H9 (cell line): ENCODE results near the gene CARM1. TPM values are rescaled to one million over a fixed set of nuclear protein-coding genes. Genes with fewer than 3 reads are reported as not detected.

ENCODE experiments used
- DNase-seq: peaks from one replicate; pipeline ENCODE4 v3.0.0-alpha.2; 2017
- H2AFZ ChIP-seq: one replicate; pipeline ENCODE4 v1.6.1; 2013; ENCODE audit warnings: mild to moderate bottlenecking, low read length, control low read depth, moderate library complexity
- H2AK5ac ChIP-seq: 2 replicates; pipeline ENCODE4 v1.6.1; 2013; ENCODE audit warnings: low read length, control low read depth, mixed read lengths; ENCODE audit not compliant: insufficient read length
- H2BK120ac ChIP-seq: one replicate; pipeline ENCODE4 v1.6.1; 2013; ENCODE audit warnings: low read depth, mild to moderate bottlenecking, low read length, control low read depth, inconsistent platforms; ENCODE audit not compliant: poor library complexity, severe bottlenecking
- H2BK12ac ChIP-seq: 2 replicates; pipeline ENCODE4 v1.6.1; 2013; ENCODE audit warnings: low read length, control low read depth, mixed read lengths, low read depth; ENCODE audit not compliant: insufficient read length
- H2BK15ac ChIP-seq: 2 replicates; pipeline ENCODE4 v1.6.1; 2013; ENCODE audit warnings: low read depth, low read length, control low read depth
- H2BK20ac ChIP-seq: one replicate; pipeline ENCODE4 v1.6.1; 2013; ENCODE audit warnings: low read depth, mild to moderate bottlenecking, low read length, control low read depth, inconsistent platforms; ENCODE audit not compliant: poor library complexity, severe bottlenecking
- H2BK5ac ChIP-seq: 2 replicates; pipeline ENCODE4 v1.6.1; 2013; ENCODE audit warnings: low read length, control low read depth, mixed read lengths; ENCODE audit not compliant: insufficient read length
- H3K14ac ChIP-seq: 2 replicates; pipeline ENCODE4 v1.6.1; 2013; ENCODE audit warnings: low read length, control low read depth; ENCODE audit not compliant: insufficient read depth
- H3K18ac ChIP-seq: 2 replicates; pipeline ENCODE4 v1.6.1; 2013; ENCODE audit warnings: low read depth, mild to moderate bottlenecking, mixed read lengths, low read length, control low read depth; ENCODE audit not compliant: insufficient read length
- H3K23ac ChIP-seq: 2 replicates; pipeline ENCODE4 v1.6.1; 2013; ENCODE audit warnings: low read length, control low read depth, mixed read lengths, low read depth; ENCODE audit not compliant: insufficient read length
- H3K23me2 ChIP-seq: 2 replicates; pipeline ENCODE4 v1.6.1; 2013; ENCODE audit warnings: low read depth, mild to moderate bottlenecking, mixed read lengths, low read length, control low read depth; ENCODE audit not compliant: insufficient read length, poor library complexity, severe bottlenecking
- H3K27ac ChIP-seq: 2 replicates; pipeline ENCODE4 v1.5.1; 2013; ENCODE audit warnings: low read length, control low read depth, mixed read lengths, low read depth; ENCODE audit not compliant: insufficient read length
- H3K27me3 ChIP-seq: 2 replicates; pipeline ENCODE4 v1.6.1; 2013; ENCODE audit warnings: low read length, control low read depth, inconsistent platforms; ENCODE audit not compliant: insufficient read depth
- H3K4ac ChIP-seq: 2 replicates; pipeline ENCODE4 v1.6.1; 2013; ENCODE audit warnings: low read depth, mild to moderate bottlenecking, control low read depth, inconsistent platforms, low read length, moderate library complexity
- H3K4me1 ChIP-seq: 2 replicates; pipeline ENCODE4 v1.6.1; 2013; ENCODE audit warnings: low read length, control low read depth, inconsistent platforms; ENCODE audit not compliant: insufficient read depth
- H3K4me2 ChIP-seq: 2 replicates; pipeline ENCODE4 v1.6.1; 2013; ENCODE audit warnings: low read length, control low read depth, mixed read lengths; ENCODE audit not compliant: insufficient read length, insufficient read depth
- H3K56ac ChIP-seq: 2 replicates; pipeline ENCODE4 v1.6.1; 2013; ENCODE audit warnings: low read depth, mild to moderate bottlenecking, mixed read lengths, low read length, control low read depth; ENCODE audit not compliant: insufficient read length
- H3K79me1 ChIP-seq: 2 replicates; pipeline ENCODE4 v1.6.1; 2013; ENCODE audit warnings: low read depth, mild to moderate bottlenecking, moderate library complexity, low read length, control low read depth, inconsistent platforms; ENCODE audit not compliant: insufficient read depth, poor library complexity, severe bottlenecking
- H3K79me2 ChIP-seq: 2 replicates; pipeline ENCODE4 v1.6.1; 2013; ENCODE audit warnings: low read length, control low read depth, inconsistent platforms; ENCODE audit not compliant: insufficient read depth
- H3K9ac ChIP-seq: 2 replicates; pipeline ENCODE4 v1.6.1; 2013; ENCODE audit warnings: low read length, control low read depth, mixed read lengths; ENCODE audit not compliant: insufficient read length; ENCODE audit errors: extremely low read depth
- H3K9me3 ChIP-seq: one replicate; pipeline ENCODE4 v1.6.1; 2013; ENCODE audit warnings: low read depth, low read length, inconsistent platforms; ENCODE audit not compliant: control insufficient read depth
- H3T11ph ChIP-seq: one replicate; pipeline ENCODE4 v1.6.1; 2013; ENCODE audit warnings: mild to moderate bottlenecking, low read length, control low read depth, inconsistent platforms
- H4K20me1 ChIP-seq: one replicate; pipeline ENCODE4 v1.6.1; 2013; ENCODE audit not compliant: control insufficient read depth, insufficient read length, insufficient read depth
- H4K5ac ChIP-seq: 2 replicates; pipeline ENCODE4 v1.6.1; 2013; ENCODE audit warnings: low read depth, mild to moderate bottlenecking, mixed read lengths, low read length, control low read depth; ENCODE audit not compliant: insufficient read length
- H4K8ac ChIP-seq: replicated peaks from 2 replicates; pipeline ENCODE4 v1.6.1; 2013; ENCODE audit warnings: low read length, control low read depth, mixed read lengths, low read depth; ENCODE audit not compliant: insufficient read length
- H4K91ac ChIP-seq: 2 replicates; pipeline ENCODE4 v1.6.1; 2013; ENCODE audit warnings: low read depth, mild to moderate bottlenecking, moderate library complexity, mixed read lengths, low read length, control low read depth; ENCODE audit not compliant: insufficient read length
- H3K27ac Mint-ChIP-seq, 3 experiments: 2 replicates in 2 of 3; 3 replicates in 1 of 3; pipeline ENCODE4 v1.8.0; 2020 to 2021; ENCODE audit warnings: mixed read lengths in 3 of 3, mild to moderate bottlenecking in 1 of 3, moderate library complexity in 1 of 3
- H3K27me3 Mint-ChIP-seq: 2 replicates; pipeline ENCODE4 v1.8.0; 2021; ENCODE audit warnings: low read depth, mild to moderate bottlenecking, moderate library complexity, mixed read lengths
- H3K36me3 Mint-ChIP-seq, 3 experiments: 2 replicates in 2 of 3; 3 replicates in 1 of 3; pipeline ENCODE4 v1.8.0; 2020 to 2021; ENCODE audit warnings: low read depth in 3 of 3, mixed read lengths in 3 of 3; ENCODE audit not compliant: insufficient read depth in 1 of 3
- H3K4me1 Mint-ChIP-seq, 2 experiments: 2 replicates each; pipeline ENCODE4 v1.8.0; 2020; ENCODE audit warnings: mixed read lengths in 2 of 2
- H3K4me3 Mint-ChIP-seq, 2 experiments: 2 replicates in 1 of 2; 3 replicates in 1 of 2; pipeline ENCODE4 v1.8.0; 2020 to 2021; ENCODE audit warnings: mild to moderate bottlenecking in 2 of 2, mixed read lengths in 2 of 2, moderate library complexity in 1 of 2
- H3K9me3 Mint-ChIP-seq, 2 experiments: 2 replicates in 1 of 2; 3 replicates in 1 of 2; pipeline ENCODE4 v1.8.0; 2020; ENCODE audit warnings: mild to moderate bottlenecking in 2 of 2, mixed read lengths in 2 of 2, moderate library complexity in 1 of 2
- WGBS: extraction: QIAGEN DNeasy Blood & Tissue Kit; methylation state at CpG from one replicate; pipeline ENCODE4 v1.1.7; 2013; ENCODE audit warnings: missing lambda C conversion rate, low lambda C conversion rate, mixed read lengths; ENCODE audit not compliant: insufficient read length; ENCODE audit errors: extremely low coverage; 5-methylcytosine and 5-hydroxymethylcytosine counted together
- total RNA-seq: library from RNA; stranded (reverse); gene quantifications from 2 replicates; pipeline ENCODE4 v1.2.1, GENCODE V29; 2021
- TF ChIP-seq, protein P1 (sequence below): fragments of 200-600 bp; sonication (generic); conservative IDR thresholded peaks from 3 replicates; pipeline ENCODE4 v1.8.0; 2021; ENCODE audit warnings: antibody characterized with exemption, mild to moderate bottlenecking

Gene CARM1
- total RNA-seq, 1 experiment from 2014 or later, result 111 TPM

DNA sequence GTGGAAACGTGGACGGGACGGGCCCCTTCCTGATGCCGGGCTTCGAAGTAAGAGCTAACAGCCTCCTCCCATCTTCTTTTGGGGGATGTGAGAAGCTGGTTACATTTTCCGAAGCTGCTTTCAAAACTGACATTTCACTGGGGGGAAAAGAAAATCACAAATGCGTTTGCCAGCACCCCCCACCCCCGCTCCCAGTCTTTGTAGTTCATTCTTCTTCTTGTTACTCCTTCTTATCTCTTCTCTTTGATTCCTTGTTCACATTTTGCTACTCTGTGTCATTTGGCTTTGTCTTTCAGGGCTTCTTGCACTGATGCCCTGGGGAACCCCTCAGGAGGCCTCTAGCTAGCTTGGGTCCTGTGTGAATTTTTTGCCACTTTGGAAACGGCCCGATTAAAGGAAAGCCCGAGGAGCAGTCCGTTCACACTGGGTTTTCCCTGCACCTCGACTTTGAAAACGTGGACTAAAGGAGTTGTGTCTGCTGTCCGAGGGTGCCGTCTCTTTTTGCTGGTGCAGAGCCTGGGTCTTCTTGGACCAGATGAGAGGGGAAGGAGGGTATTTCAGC, 1.3 kb downstream of the CARM1 start:
- no peak overlapping the region for H2BK12ac ChIP-seq
- no peak overlapping the region for H3K56ac ChIP-seq
- no peak overlapping the region for H4K5ac ChIP-seq
- Mint-ChIP-seq H3K4me3 (peak overlapping the region; percentile 85 to 89), H3K27me3 (no peaks in the 10 kb centered on the region), H3K27ac (peak overlapping the region; percentile 10 to 53 (median 50); a peak in 5 of 7 replicates), H3K9me3 (no peaks in the 10 kb centered on the region), H3K36me3 (peaks cover 1 to 18% (median 4%) of the 10 kb centered on the region in 3 experiments; a peak in 4 of 7 replicates), H3K4me1 (peaks cover 12 to 22% of the 10 kb centered on the region in 2 experiments)
- H3K18ac ChIP-seq, result no peak overlapping the region
- no peak overlapping the region for H3K4ac ChIP-seq
- no peaks in the 10 kb centered on the region for H3K27me3 ChIP-seq
- H3K9ac ChIP-seq, result peak overlapping the region; percentile 61
- no peak overlapping the region for H2BK120ac ChIP-seq
- H4K20me1 ChIP-seq, result no peaks in the 10 kb centered on the region
- DNase-seq, result no peak
- H4K8ac ChIP-seq, result no peak overlapping the region
- H3K4me2 ChIP-seq, result peak overlapping the region; percentile 71
- H3K23ac ChIP-seq, result no peak overlapping the region
- peaks cover 5% of the 10 kb centered on the region for H3K79me1 ChIP-seq
- H3K9me3 ChIP-seq, result no peaks in the 10 kb centered on the region
- WGBS, result no CpG with 5 or more reads among the region's 16 CpGs
- no peak overlapping the region for H3K27ac ChIP-seq
- no peak overlapping the region for H2AFZ ChIP-seq
- no peak overlapping the region for H4K91ac ChIP-seq
- H2BK15ac ChIP-seq, result no peak overlapping the region
- peaks cover 8% of the 10 kb centered on the region for H3K23me2 ChIP-seq
- no peak overlapping the region for H3K14ac ChIP-seq
- H2BK20ac ChIP-seq, result no peak overlapping the region
- peaks cover 22% of the 10 kb centered on the region; the same call in 1 of the 2 replicates for H3K79me2 ChIP-seq
- H2AK5ac ChIP-seq, result no peak overlapping the region
- peaks cover 2% of the 10 kb centered on the region; the same call in 1 of the 2 replicates for H3K4me1 ChIP-seq
- TF ChIP-seq, protein P1, sequence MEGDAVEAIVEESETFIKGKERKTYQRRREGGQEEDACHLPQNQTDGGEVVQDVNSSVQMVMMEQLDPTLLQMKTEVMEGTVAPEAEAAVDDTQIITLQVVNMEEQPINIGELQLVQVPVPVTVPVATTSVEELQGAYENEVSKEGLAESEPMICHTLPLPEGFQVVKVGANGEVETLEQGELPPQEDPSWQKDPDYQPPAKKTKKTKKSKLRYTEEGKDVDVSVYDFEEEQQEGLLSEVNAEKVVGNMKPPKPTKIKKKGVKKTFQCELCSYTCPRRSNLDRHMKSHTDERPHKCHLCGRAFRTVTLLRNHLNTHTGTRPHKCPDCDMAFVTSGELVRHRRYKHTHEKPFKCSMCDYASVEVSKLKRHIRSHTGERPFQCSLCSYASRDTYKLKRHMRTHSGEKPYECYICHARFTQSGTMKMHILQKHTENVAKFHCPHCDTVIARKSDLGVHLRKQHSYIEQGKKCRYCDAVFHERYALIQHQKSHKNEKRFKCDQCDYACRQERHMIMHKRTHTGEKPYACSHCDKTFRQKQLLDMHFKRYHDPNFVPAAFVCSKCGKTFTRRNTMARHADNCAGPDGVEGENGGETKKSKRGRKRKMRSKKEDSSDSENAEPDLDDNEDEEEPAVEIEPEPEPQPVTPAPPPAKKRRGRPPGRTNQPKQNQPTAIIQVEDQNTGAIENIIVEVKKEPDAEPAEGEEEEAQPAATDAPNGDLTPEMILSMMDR, result no peak
- no peak overlapping the region for H2BK5ac ChIP-seq
- no peak overlapping the region for H3T11ph ChIP-seq
